H1 (cell line): ENCODE measurements around the gene ALPP. TPM values are rescaled to one million over a fixed set of nuclear protein-coding genes. Genes with fewer than 3 reads are reported as not detected.

Experiments used
- CTCF ChIA-PET: fragments of 300-600 bp; sonication (Branson Sonifier 250); formaldehyde crosslinking; loops from one replicate; lab custom pipeline; 2021; ENCODE audit not compliant: partially characterized antibody; lab: Charles Lee
- POLR2A ChIA-PET: fragments of 300-600 bp; sonication (Branson Sonifier 250); formaldehyde crosslinking; loops from one replicate; lab custom pipeline; 2021; ENCODE audit warnings: inconsistent platforms; ENCODE audit not compliant: partially characterized antibody; lab: Charles Lee
- DNase-seq, 2 experiments: peaks; one replicate each; pipeline versions ENCODE4 v3.0.0 to v3.0.0-alpha.2; 2010 to 2022; ENCODE audit warnings: low spot score in 2 of 2, low read depth in 1 of 2, mixed read lengths in 1 of 2
- FAIRE-seq: peaks from 2 replicates; lab custom pipeline; 2011; peaks lifted over from hg19 to GRCh38; lab: Jason Lieb, UNC
- H2AFZ ChIP-seq: 2 replicates; pipeline ENCODE4 v1.8.1; 2012; ENCODE audit warnings: low read length, inconsistent platforms
- H2AK5ac ChIP-seq: 2 replicates; pipeline ENCODE4 v1.6.1; 2013; ENCODE audit warnings: low read depth, low read length
- H2BK120ac ChIP-seq: replicated peaks from 2 replicates; pipeline ENCODE3; 2013; ENCODE audit warnings: low read depth, low read length, inconsistent platforms
- H2BK12ac ChIP-seq: 2 replicates; pipeline ENCODE4 v1.6.1; 2013; ENCODE audit warnings: low read depth, low read length
- H2BK15ac ChIP-seq: 2 replicates; pipeline ENCODE4 v1.6.1; 2013; ENCODE audit warnings: low read length
- H2BK20ac ChIP-seq: 2 replicates; pipeline ENCODE4 v1.6.1; 2013; ENCODE audit warnings: low read length
- H2BK5ac ChIP-seq: 2 replicates; pipeline ENCODE4 v1.6.1; 2013; ENCODE audit warnings: low read depth, low read length
- H3K14ac ChIP-seq: 2 replicates; pipeline ENCODE4 v1.6.1; 2013; ENCODE audit warnings: inconsistent platforms; ENCODE audit not compliant: insufficient read length
- H3K18ac ChIP-seq: 2 replicates; pipeline ENCODE4 v1.6.1; 2013; ENCODE audit warnings: low read length; ENCODE audit errors: extremely low read depth
- H3K23ac ChIP-seq: 2 replicates; pipeline ENCODE4 v1.6.1; 2013; ENCODE audit warnings: inconsistent platforms; ENCODE audit not compliant: insufficient read length
- H3K23me2 ChIP-seq: 2 replicates; pipeline ENCODE4 v1.6.1; 2013; ENCODE audit warnings: low read depth, low read length
- H3K27ac ChIP-seq: 2 replicates; pipeline ENCODE4 v1.6.1; 2011; ENCODE audit warnings: low read depth, low read length, inconsistent platforms
- H3K27me3 ChIP-seq, 4 experiments: replicated peaks in 1 of 4; 1 replicate in 1 of 4; 2 replicates in 3 of 4; pipeline versions ENCODE4 v1.6.1 to v1.8.1; 2011 to 2013; ENCODE audit warnings: low read length in 3 of 4, mild to moderate bottlenecking in 3 of 4, inconsistent platforms in 2 of 4, mixed read lengths in 2 of 4, moderate library complexity in 1 of 4; ENCODE audit not compliant: control insufficient read depth in 3 of 4, insufficient read depth in 3 of 4; ENCODE audit errors: extremely low read depth in 1 of 4
- H3K36me3 ChIP-seq, 4 experiments: 2 replicates each; pipeline versions ENCODE4 v1.6.1 to v1.8.1; 2011 to 2013; ENCODE audit warnings: mild to moderate bottlenecking in 4 of 4, low read length in 3 of 4, moderate library complexity in 2 of 4, control low read depth in 1 of 4, inconsistent platforms in 1 of 4; ENCODE audit not compliant: insufficient read depth in 4 of 4, control insufficient read depth in 2 of 4
- H3K4ac ChIP-seq: replicated peaks from 2 replicates; pipeline ENCODE3; 2013; ENCODE audit warnings: low read length, low read depth, mixed read lengths, inconsistent platforms; ENCODE audit not compliant: insufficient read length
- H3K4me1 ChIP-seq, 4 experiments: replicated peaks in 1 of 4; 1 replicate in 1 of 4; 2 replicates in 3 of 4; pipeline versions ENCODE4 v1.6.1 to v1.8.1; 2011 to 2013; ENCODE audit warnings: low read length in 3 of 4, inconsistent platforms in 2 of 4, mixed read lengths in 1 of 4; ENCODE audit not compliant: insufficient read depth in 4 of 4, control insufficient read depth in 3 of 4
- H3K4me2 ChIP-seq, 2 experiments: 2 replicates each; pipeline versions ENCODE4 v1.6.1 to v1.8.1; 2011 to 2013; ENCODE audit warnings: low read depth in 2 of 2, low read length in 2 of 2, control low read depth in 1 of 2, inconsistent platforms in 1 of 2, mild to moderate bottlenecking in 1 of 2; ENCODE audit not compliant: insufficient read depth in 1 of 2
- H3K4me3 ChIP-seq, 4 experiments: fragments of 200-600, 300-600 bp in 1 of 4; sonication (generic), shearing (Covaris generic), sonication (Bioruptor Twin) in 1 of 4; 2 replicates each; pipeline versions ENCODE4 v1.5.1 to v1.8.1; 2011 to 2016; ENCODE audit warnings: low read length in 4 of 4, low read depth in 3 of 4, control low read depth in 2 of 4, inconsistent platforms in 2 of 4, mild to moderate bottlenecking in 2 of 4, mixed read lengths in 1 of 4, moderate library complexity in 1 of 4; ENCODE audit not compliant: insufficient read depth in 2 of 4; ENCODE audit errors: extremely low read depth in 1 of 4
- H3K56ac ChIP-seq: replicated peaks from 2 replicates; pipeline ENCODE3; 2013; ENCODE audit warnings: low read depth, mild to moderate bottlenecking, mixed read lengths, low read length, inconsistent platforms; ENCODE audit not compliant: insufficient read length
- H3K79me1 ChIP-seq: 2 replicates; pipeline ENCODE4 v1.6.1; 2013; ENCODE audit warnings: low read depth, low read length, control low read depth
- H3K79me2 ChIP-seq, 2 experiments: 2 replicates each; pipeline versions ENCODE4 v1.6.1 to v1.8.1; 2012 to 2013; ENCODE audit warnings: low read length in 2 of 2, mild to moderate bottlenecking in 2 of 2, inconsistent platforms in 1 of 2; ENCODE audit not compliant: insufficient read depth in 2 of 2, control insufficient read depth in 1 of 2
- H3K9ac ChIP-seq, 4 experiments: replicated peaks in 1 of 4; 1 replicate in 1 of 4; 2 replicates in 3 of 4; pipeline versions ENCODE4 v1.6.1 to v1.8.1; 2011 to 2013; ENCODE audit warnings: low read depth in 3 of 4, low read length in 3 of 4, control low read depth in 2 of 4, mild to moderate bottlenecking in 2 of 4, moderate library complexity in 2 of 4, inconsistent platforms in 1 of 4; ENCODE audit errors: extremely low read depth in 1 of 4
- H3K9me3 ChIP-seq, 2 experiments: 2 replicates each; pipeline versions ENCODE4 v1.6.1 to v1.8.1; 2012 to 2013; ENCODE audit warnings: mild to moderate bottlenecking in 2 of 2, moderate library complexity in 2 of 2, control low read depth in 1 of 2, inconsistent platforms in 1 of 2, low read depth in 1 of 2, low read length in 1 of 2, mixed read lengths in 1 of 2; ENCODE audit not compliant: insufficient read depth in 2 of 2
- H4K20me1 ChIP-seq, 2 experiments: replicated peaks in 1 of 2; 2 replicates each; pipeline versions ENCODE3 to v1.8.1; 2011 to 2013; ENCODE audit warnings: inconsistent platforms in 2 of 2, low read length in 2 of 2, mild to moderate bottlenecking in 1 of 2; ENCODE audit not compliant: insufficient read depth in 2 of 2, control insufficient read depth in 1 of 2
- H4K5ac ChIP-seq: 2 replicates; pipeline ENCODE4 v1.6.1; 2013; ENCODE audit warnings: low read length, low read depth, mixed read lengths, inconsistent platforms; ENCODE audit not compliant: insufficient read length
- H4K8ac ChIP-seq: 2 replicates; pipeline ENCODE4 v1.8.0; 2013; ENCODE audit warnings: mild to moderate bottlenecking, moderate library complexity, low read length, inconsistent platforms; ENCODE audit not compliant: insufficient read depth; ENCODE audit errors: extremely low read depth
- H4K91ac ChIP-seq: replicated peaks from 2 replicates; pipeline ENCODE3; 2013; ENCODE audit warnings: low read length, mixed read lengths, inconsistent platforms; ENCODE audit not compliant: insufficient read length
- BRCA1 ChIP-seq: IDR thresholded peaks from 2 replicates; pipeline ENCODE4 v1.6.1; 2012; ENCODE audit warnings: low read depth, low read length, improper control_type of control experiment
- CHD2 ChIP-seq: IDR thresholded peaks from 2 replicates; pipeline ENCODE4 v1.6.1; 2012; ENCODE audit warnings: low read length, improper control_type of control experiment
- EZH2 ChIP-seq: fragments of 200-600 bp; sonication (generic); IDR thresholded peaks from 2 replicates; pipeline ENCODE4 v1.7.1; 2012; ENCODE audit warnings: low read depth, mild to moderate bottlenecking, moderate library complexity, low read length, inconsistent platforms; ENCODE audit not compliant: severe bottlenecking
- HDAC6 ChIP-seq: IDR thresholded peaks from one replicate; pipeline ENCODE4 v1.7.1; 2012; ENCODE audit warnings: low read depth, mild to moderate bottlenecking, inconsistent platforms, low read length, moderate library complexity
- KDM5A ChIP-seq: fragments of 200-600 bp; IDR thresholded peaks from 2 replicates; pipeline ENCODE4 v1.7.1; 2012; ENCODE audit warnings: mild to moderate bottlenecking, low read length, inconsistent platforms, mixed read lengths
- NANOG ChIP-seq: IDR thresholded peaks from 2 replicates; pipeline ENCODE4 v1.6.1; 2011; ENCODE audit warnings: low read length, low read depth, mild to moderate bottlenecking, inconsistent platforms; ENCODE audit not compliant: insufficient read depth, poor library complexity, severe bottlenecking
- POU5F1 ChIP-seq: IDR thresholded peaks from 2 replicates; pipeline ENCODE4 v1.6.1; 2011; ENCODE audit warnings: low read depth, mild to moderate bottlenecking, low read length, moderate library complexity
- RAD21 ChIP-seq, 2 experiments: IDR thresholded peaks in 1 of 2; conservative IDR thresholded peaks in 1 of 2; 2 replicates each; pipeline ENCODE4 v1.6.1; 2011; ENCODE audit warnings: low read depth in 2 of 2, low read length in 2 of 2, improper control_type of control experiment in 1 of 2, inconsistent platforms in 1 of 2, mild to moderate bottlenecking in 1 of 2, moderate library complexity in 1 of 2
- SUZ12 ChIP-seq: fragments of 200-600 bp; sonication (generic); IDR thresholded peaks from 2 replicates; pipeline ENCODE4 v1.6.1; 2012; ENCODE audit warnings: mild to moderate bottlenecking, inconsistent platforms, low read length, moderate library complexity, mixed read lengths
- TAF1 ChIP-seq: IDR thresholded peaks from 2 replicates; pipeline ENCODE4 v1.6.1; 2011; ENCODE audit warnings: mild to moderate bottlenecking, low read depth, low read length
- TAF7 ChIP-seq: optimal IDR thresholded peaks from 2 replicates; pipeline ENCODE3; 2011; ENCODE audit warnings: low read depth, mild to moderate bottlenecking, inconsistent platforms, low read length, moderate library complexity, borderline replicate concordance
- WGBS, 2 experiments: shearing (Covaris generic) in 1 of 2; methylation state at CpG; one replicate each; pipeline versions ENCODE4 v1.1.6 to v1.1.7; 2013 to 2015; ENCODE audit warnings: low lambda C conversion rate in 2 of 2, mixed read lengths in 2 of 2, inconsistent platforms in 1 of 2, low coverage in 1 of 2, missing lambda C conversion rate in 1 of 2; ENCODE audit not compliant: insufficient replicate concordance in 2 of 2, insufficient coverage in 1 of 2, insufficient read length in 1 of 2; ENCODE audit errors: extremely low coverage in 1 of 2, missing lambda C conversion rate in 1 of 2; 5-methylcytosine and 5-hydroxymethylcytosine counted together
- polyA plus RNA-seq, 7 experiments: library from polyadenylated mRNA; depleted of rRNA in 3 of 7; stranded (reverse) in 5 of 7; unstranded in 2 of 7; fragments of >200 nt in 5 of 7; fragments of 200-250 nt in 2 of 7; gene quantifications; 1 replicate in 5 of 7; 2 replicates in 1 of 7; 4 replicates in 1 of 7; pipeline versions ENCODE4 v1.2.1 to v1.2.3, GENCODE V29; 2011 to 2013; ENCODE audit warnings: missing spikeins in 2 of 7, mixed read lengths in 2 of 7
- total RNA-seq: library from RNA; stranded (reverse); fragmentation: NEBNext Ultra II Directional; extraction: Animal tissue kit (Norgen Biotek cat#: 25700); gene quantifications from 2 replicates; pipeline ENCODE4 v1.2.1, GENCODE V29; 2021
- TF ChIP-seq, protein P1 (sequence below): IDR thresholded peaks from 2 replicates; pipeline ENCODE4 v1.6.1; 2012; ENCODE audit warnings: inconsistent platforms

ALPP gene
- total and polyA plus RNA-seq, 2 of the 8 experiments (the other 6 are each of a cell fraction or from before 2014, with no cell fraction given) = 0.15 TPM

DNA sequence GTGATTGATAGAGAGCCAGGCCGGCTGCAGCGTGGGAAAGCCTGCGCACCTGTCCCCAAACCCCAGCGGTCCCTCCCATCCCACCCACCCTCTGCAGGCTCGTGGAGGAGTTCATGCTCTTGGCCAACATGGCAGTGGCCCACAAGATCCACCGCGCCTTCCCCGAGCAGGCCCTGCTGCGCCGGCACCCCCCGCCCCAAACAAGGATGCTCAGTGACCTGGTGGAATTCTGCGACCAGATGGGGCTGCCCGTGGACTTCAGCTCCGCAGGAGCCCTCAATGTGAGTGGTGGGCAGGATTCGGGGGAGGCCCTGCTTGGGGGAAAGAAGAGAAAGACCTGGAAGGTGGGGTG, 48.9 kb upstream of the ALPP start:
- no peaks in the 10 kb centered on the region for H3K9me3 ChIP-seq
- H3K36me3 ChIP-seq = no peaks in the 10 kb centered on the region
- H4K5ac ChIP-seq = no peak overlapping the region
- no peak overlapping the region for H3K14ac ChIP-seq
- no peak overlapping the region for H3K56ac ChIP-seq
- no peak overlapping the region for H2BK20ac ChIP-seq
- H2AFZ ChIP-seq = no peak overlapping the region
- DNase-seq (no peak), FAIRE-seq (no peak)
- TF ChIP-seq NANOG (no peak), EZH2 (no peak), SUZ12 (no peak), CHD2 (no peak), TAF7 (no peak), BRCA1 (no peak), RAD21 (IDR thresholded peaks at IDR 0.05 in 1 of 2, conservative IDR thresholded peaks at IDR 0.05 in 1 of 2; ENCODE audit: low read depth in 2 of 2, low read length in 2 of 2) (no peak), POU5F1 (no peak), KDM5A (no peak), TAF1 (no peak), HDAC6 (no peak)
- TF ChIP-seq, protein P1, sequence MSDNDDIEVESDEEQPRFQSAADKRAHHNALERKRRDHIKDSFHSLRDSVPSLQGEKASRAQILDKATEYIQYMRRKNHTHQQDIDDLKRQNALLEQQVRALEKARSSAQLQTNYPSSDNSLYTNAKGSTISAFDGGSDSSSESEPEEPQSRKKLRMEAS = no peak
- CTCF ChIA-PET = interaction anchor here (0.7 to 10.9 kb wide), 13 partner anchors 10 to 429 kb away, joined by 3 to 124 read pairs (median 3); partner anchors contain the start of gene NPPC
- no peak overlapping the region for H3K4me2 ChIP-seq
- H3K79me1 ChIP-seq = no peaks in the 10 kb centered on the region
- 95% methylated on average over 10 of the region's 15 CpGs; no CpG with 5 or more reads in 1 of the 2 experiments for WGBS, 2 experiments
- no peaks in the 10 kb centered on the region for H3K27me3 ChIP-seq
- no peak overlapping the region for H2BK12ac ChIP-seq
- no peak overlapping the region for H4K91ac ChIP-seq
- H3K79me2 ChIP-seq = no peaks in the 10 kb centered on the region
- H4K20me1 ChIP-seq = no peaks in the 10 kb centered on the region
- no peak overlapping the region for H2BK120ac ChIP-seq
- H3K18ac ChIP-seq = no peak overlapping the region
- no peak overlapping the region for H3K9ac ChIP-seq
- no peak overlapping the region for H2BK15ac ChIP-seq
- POLR2A ChIA-PET = interaction anchor here (1.3 kb wide), 1 partner anchor 10 kb away, joined by 5 read pairs; no protein-coding TSS in a partner anchor
- no peak overlapping the region for H3K4ac ChIP-seq
- H3K23me2 ChIP-seq = no peaks in the 10 kb centered on the region
- no peak overlapping the region for H2AK5ac ChIP-seq
- H2BK5ac ChIP-seq = no peak overlapping the region
- H3K4me1 ChIP-seq = peaks cover 0 to 17% (median 10%) of the 10 kb centered on the region in 4 experiments; a peak in 6 of 7 replicates
- no peak overlapping the region; the same call in 1 of the 2 replicates for H4K8ac ChIP-seq
- H3K27ac ChIP-seq = no peak overlapping the region; the same call in 1 of the 2 replicates
- no peak overlapping the region for H3K4me3 ChIP-seq
- H3K23ac ChIP-seq = no peak overlapping the region
